Caco-2 (cell line): ENCODE results near the gene ZNF273. TPM values are rescaled to one million over a fixed set of nuclear protein-coding genes. Genes with fewer than 3 reads are reported as not detected.

Source experiments
- BruUV-seq: library from RNA; stranded (reverse); fragments of 400-500 nt; replicated peaks from 2 replicates; lab custom pipeline; 2021; lab: Mats Ljungman, UMichigan
- CTCF ChIA-PET: fragments of 300-600 bp; sonication (Branson Sonifier 250); formaldehyde crosslinking; loops from one replicate; lab custom pipeline; 2022; ENCODE audit warnings: antibody characterized with exemption; lab: Charles Lee
- POLR2A ChIA-PET: fragments of 300-600 bp; sonication (Branson Sonifier 250); formaldehyde crosslinking; loops from one replicate; lab custom pipeline; 2022; ENCODE audit warnings: antibody characterized with exemption; lab: Charles Lee
- DNase-seq, 2 experiments: peaks; one replicate each; pipeline versions ENCODE4 v3.0.0 to v3.0.0-alpha.2; 2020 to 2022
- H3K27me3 ChIP-seq: replicated peaks from 2 replicates; pipeline ENCODE4 v1.6.0; 2011; ENCODE audit warnings: low read length; ENCODE audit not compliant: control insufficient read depth, insufficient read depth
- H3K36me3 ChIP-seq: 2 replicates; pipeline ENCODE4 v1.5.1; 2011; ENCODE audit warnings: low read length; ENCODE audit not compliant: control insufficient read depth, insufficient read depth
- H3K4me1 ChIP-seq: fragments of 250-450 bp; sonication (Bioruptor Pico); 2 replicates; pipeline ENCODE4 v1.5.1; 2020; ENCODE audit warnings: mild to moderate bottlenecking
- H3K4me3 ChIP-seq: 2 replicates; pipeline ENCODE4 v1.5.1; 2011; ENCODE audit warnings: low read depth, mild to moderate bottlenecking, control low read depth, low read length
- H3K9me3 ChIP-seq: fragments of 250-450 bp; sonication (Bioruptor Pico); 2 replicates; pipeline ENCODE4 v1.5.1; 2020; ENCODE audit warnings: mild to moderate bottlenecking, moderate library complexity
- H3K27ac Mint-ChIP-seq: one replicate; pipeline ENCODE4 v1.8.0; 2022; ENCODE audit warnings: mixed read lengths; ENCODE audit not compliant: unreplicated experiment
- H3K27me3 Mint-ChIP-seq: one replicate; pipeline ENCODE4 v1.8.0; 2022; ENCODE audit warnings: mixed read lengths; ENCODE audit not compliant: insufficient read depth, unreplicated experiment
- H3K36me3 Mint-ChIP-seq: one replicate; pipeline ENCODE4 v1.8.0; 2022; ENCODE audit warnings: mild to moderate bottlenecking, mixed read lengths; ENCODE audit not compliant: insufficient read depth, unreplicated experiment
- H3K4me1 Mint-ChIP-seq: one replicate; pipeline ENCODE4 v1.8.0; 2022; ENCODE audit warnings: low read depth, mixed read lengths; ENCODE audit not compliant: unreplicated experiment
- H3K4me3 Mint-ChIP-seq: one replicate; pipeline ENCODE4 v1.8.0; 2022; ENCODE audit warnings: mild to moderate bottlenecking, moderate library complexity, mixed read lengths; ENCODE audit not compliant: unreplicated experiment
- H3K9me3 Mint-ChIP-seq: one replicate; pipeline ENCODE4 v1.8.0; 2022; ENCODE audit warnings: mixed read lengths; ENCODE audit not compliant: unreplicated experiment
- CTCF ChIP-seq, 2 experiments: fragments of 200-600 bp in 1 of 2; IDR thresholded peaks; 1 replicate in 1 of 2; 2 replicates in 1 of 2; pipeline versions ENCODE4 v1.5.1 to v1.8.0; 2011 to 2022; ENCODE audit warnings: antibody characterized with exemption in 1 of 2, control low read depth in 1 of 2, inconsistent platforms in 1 of 2, low read depth in 1 of 2, low read length in 1 of 2, mild to moderate bottlenecking in 1 of 2, moderate library complexity in 1 of 2; ENCODE audit not compliant: insufficient read depth in 1 of 2, severe bottlenecking in 1 of 2, unreplicated experiment in 1 of 2
- intact Hi-C: fragments of 100-400 bp; cut with micrococcal nuclease; formaldehyde crosslinking; loops from one replicate; pipeline ENCODE4 v1.10.0; 2022; ENCODE audit not compliant: unreplicated experiment
- total RNA-seq: library from RNA; stranded (reverse); gene quantifications from 2 replicates; pipeline ENCODE4 v1.2.3, GENCODE V29; 2022

Gene ZNF273
- total RNA-seq, 1 experiment from 2014 or later, result 10.1 TPM

- H3K27me3 ChIP-seq, result no peaks in the 10 kb centered on the region
- no peaks in the 10 kb centered on the region for H3K36me3 ChIP-seq
- H3K4me3 ChIP-seq, result no peak overlapping the region
- POLR2A ChIA-PET, result no interaction called here
- Mint-ChIP-seq H3K9me3 (peaks cover 22% of the 10 kb centered on the region), H3K27me3 (peaks cover 3% of the 10 kb centered on the region), H3K36me3 (no peaks in the 10 kb centered on the region), H3K27ac (no peak overlapping the region), H3K4me1 (no peaks in the 10 kb centered on the region), H3K4me3 (no peak overlapping the region)
- H3K9me3 ChIP-seq, result peaks cover 29% of the 10 kb centered on the region
- H3K4me1 ChIP-seq, result no peaks in the 10 kb centered on the region
- CTCF ChIA-PET, result no interaction called here
- intact Hi-C loops, result no loop called here
- peak in 1 of 2 experiments; percentile 13 for DNase-seq
- no TSS peak for BruUV-seq
- TF ChIP-seq CTCF (IDR thresholded peaks at IDR 0.05; ENCODE audit: insufficient read depth in 1 of 2, low read depth in 1 of 2, low read length in 1 of 2, severe bottlenecking in 1 of 2, unreplicated experiment in 1 of 2), result no peak
These were observed 25.1 kb upstream of the ZNF273 start for GRCh38 chr7:64877714-64878610.

GRCh38 chr7:64878684-64879083, 24.4 kb upstream of the ZNF273 start:
- CTCF ChIA-PET, result no interaction called here
- Mint-ChIP-seq H3K4me1 (no peaks in the 10 kb centered on the region), H3K27ac (no peak overlapping the region), H3K9me3 (peaks cover 15% of the 10 kb centered on the region), H3K36me3 (no peaks in the 10 kb centered on the region), H3K27me3 (peaks cover 1% of the 10 kb centered on the region), H3K4me3 (no peak overlapping the region)
- H3K4me1 ChIP-seq, result no peaks in the 10 kb centered on the region
- H3K9me3 ChIP-seq, result peaks cover 29% of the 10 kb centered on the region
- POLR2A ChIA-PET, result no interaction called here
- intact Hi-C loops, result no loop called here
- H3K4me3 ChIP-seq, result no peak overlapping the region
- BruUV-seq, result no TSS peak
- TF ChIP-seq CTCF (IDR thresholded peaks at IDR 0.05; ENCODE audit: insufficient read depth in 1 of 2, low read depth in 1 of 2, low read length in 1 of 2, severe bottlenecking in 1 of 2, unreplicated experiment in 1 of 2), result no peak
- H3K36me3 ChIP-seq, result no peaks in the 10 kb centered on the region
- DNase-seq, result peak in 1 of 2 experiments; percentile 2
- no peaks in the 10 kb centered on the region for H3K27me3 ChIP-seq

DNA sequence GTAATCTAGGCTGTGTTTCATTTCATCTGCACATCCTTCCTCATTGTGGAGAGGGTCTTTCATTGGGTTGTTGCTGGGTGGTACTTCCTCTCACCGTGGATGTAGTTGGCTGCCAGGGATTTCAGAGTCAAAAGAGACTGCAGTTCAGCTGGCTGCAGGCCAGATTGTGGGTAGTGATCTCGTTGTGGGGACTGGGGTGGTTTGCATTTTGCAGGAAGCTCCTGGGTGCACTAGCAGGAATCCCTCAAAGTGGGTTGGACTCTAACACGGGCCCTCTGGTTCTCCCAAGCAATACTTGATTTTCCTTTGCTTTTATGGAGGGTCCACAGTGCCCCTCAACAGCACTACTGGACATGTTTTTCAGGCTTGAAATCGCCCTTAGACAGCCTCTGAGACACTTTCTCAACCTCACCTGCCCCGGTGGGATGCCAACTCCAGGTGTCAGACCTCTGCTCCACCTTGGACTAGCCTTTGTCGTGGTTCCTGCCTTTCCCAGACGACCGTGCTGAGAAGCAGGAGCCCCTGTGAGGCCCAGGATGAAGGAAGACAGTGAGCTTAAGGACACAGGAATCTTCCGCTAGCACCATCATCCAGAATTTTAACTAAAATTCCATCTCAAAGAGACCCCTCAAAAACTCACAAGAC, 23.9 kb upstream of the ZNF273 start:
- no peak overlapping the region for H3K4me3 ChIP-seq
- ChIA-PET CTCF (no interaction called here), POLR2A (no interaction called here)
- no peaks in the 10 kb centered on the region for H3K27me3 ChIP-seq
- Mint-ChIP-seq H3K4me1 (no peaks in the 10 kb centered on the region), H3K9me3 (peaks cover 10% of the 10 kb centered on the region), H3K36me3 (no peaks in the 10 kb centered on the region), H3K4me3 (no peak overlapping the region), H3K27ac (no peak overlapping the region), H3K27me3 (no peaks in the 10 kb centered on the region)
- no peak for TF ChIP-seq CTCF (IDR thresholded peaks at IDR 0.05; ENCODE audit: insufficient read depth in 1 of 2, low read depth in 1 of 2, low read length in 1 of 2, severe bottlenecking in 1 of 2, unreplicated experiment in 1 of 2)
- intact Hi-C loops, result no loop called here
- no TSS peak for BruUV-seq
- H3K36me3 ChIP-seq, result no peaks in the 10 kb centered on the region
- H3K9me3 ChIP-seq, result peaks cover 29% of the 10 kb centered on the region
- DNase-seq, result peak in 1 of 2 experiments; percentile 14
- H3K4me1 ChIP-seq, result no peaks in the 10 kb centered on the region
